OCI-LY1 (cell line): ENCODE measurements around the gene ACOD1.
"Not testable (repeated sequence)": the region's sequence is repeated elsewhere in the genome, so short reads cannot be mapped to it uniquely, and the experiment has no call there.

Experiments
- CTCF ChIP-seq: fragments of 200-600 bp; sonication (generic), shearing (Covaris generic); IDR thresholded peaks from 2 replicates; pipeline ENCODE4 v1.5.1; 2017; ENCODE audit warnings: mild to moderate bottlenecking, antibody characterized with exemption, low read length, moderate library complexity, mixed read lengths
- EZH2 ChIP-seq: fragments of 200-600 bp; sonication (generic), shearing (Covaris generic); IDR thresholded peaks from 2 replicates; pipeline ENCODE4 v1.8.0; 2017; ENCODE audit warnings: borderline replicate concordance, mixed run types, mild to moderate bottlenecking, antibody characterized with exemption, low read length, moderate library complexity, mixed read lengths

GRCh38 chr13:76899066-76899465 is 49.2 kb upstream of the ACOD1 start:
- not testable (repeated sequence) for TF ChIP-seq CTCF, EZH2
